GM21619 (cell line): ENCODE measurements around the gene PDE6C.
"Not testable (repeated sequence)": the region's sequence is repeated elsewhere in the genome, so short reads cannot be mapped to it uniquely, and the experiment has no call there.

Experiments
- ATAC-seq: cut with Tn5 transposase; IDR thresholded peaks from one replicate; pipeline ENCODE4 v1.9.1; 2021; ENCODE audit not compliant: unreplicated experiment

The PDE6C gene

DNA sequence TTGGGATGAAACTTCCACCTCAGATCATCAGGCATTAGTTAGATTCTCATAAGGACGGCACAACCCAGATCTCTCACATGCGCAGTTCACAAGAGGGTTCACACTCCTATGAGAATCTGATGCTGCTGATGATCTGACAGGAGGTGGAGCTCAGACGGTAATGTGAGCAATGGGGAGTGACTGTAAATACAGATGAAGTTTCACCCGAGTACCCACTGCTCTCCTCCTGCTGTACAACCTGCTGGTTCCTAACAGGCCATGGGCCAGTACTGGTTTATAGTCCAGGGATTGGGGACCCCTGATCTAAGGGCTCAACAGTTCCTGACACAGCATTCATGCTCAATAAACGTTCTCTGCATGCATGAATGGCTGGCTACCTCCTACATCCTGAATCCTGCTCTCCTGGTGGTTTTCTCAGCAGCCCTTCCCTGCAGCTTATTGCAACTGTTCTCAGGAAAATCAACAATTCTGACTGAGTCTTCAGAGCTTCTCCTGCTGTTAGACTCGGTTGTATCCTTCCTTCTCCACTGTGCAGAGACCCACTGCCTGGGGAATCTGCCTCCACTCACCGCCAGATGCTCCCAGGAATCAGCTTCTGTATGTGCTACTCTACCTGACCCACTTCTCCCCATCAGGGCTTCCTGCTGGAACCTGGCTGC lies 17.4 kb downstream of the PDE6C start:
- ATAC-seq, result no peak

DNA sequence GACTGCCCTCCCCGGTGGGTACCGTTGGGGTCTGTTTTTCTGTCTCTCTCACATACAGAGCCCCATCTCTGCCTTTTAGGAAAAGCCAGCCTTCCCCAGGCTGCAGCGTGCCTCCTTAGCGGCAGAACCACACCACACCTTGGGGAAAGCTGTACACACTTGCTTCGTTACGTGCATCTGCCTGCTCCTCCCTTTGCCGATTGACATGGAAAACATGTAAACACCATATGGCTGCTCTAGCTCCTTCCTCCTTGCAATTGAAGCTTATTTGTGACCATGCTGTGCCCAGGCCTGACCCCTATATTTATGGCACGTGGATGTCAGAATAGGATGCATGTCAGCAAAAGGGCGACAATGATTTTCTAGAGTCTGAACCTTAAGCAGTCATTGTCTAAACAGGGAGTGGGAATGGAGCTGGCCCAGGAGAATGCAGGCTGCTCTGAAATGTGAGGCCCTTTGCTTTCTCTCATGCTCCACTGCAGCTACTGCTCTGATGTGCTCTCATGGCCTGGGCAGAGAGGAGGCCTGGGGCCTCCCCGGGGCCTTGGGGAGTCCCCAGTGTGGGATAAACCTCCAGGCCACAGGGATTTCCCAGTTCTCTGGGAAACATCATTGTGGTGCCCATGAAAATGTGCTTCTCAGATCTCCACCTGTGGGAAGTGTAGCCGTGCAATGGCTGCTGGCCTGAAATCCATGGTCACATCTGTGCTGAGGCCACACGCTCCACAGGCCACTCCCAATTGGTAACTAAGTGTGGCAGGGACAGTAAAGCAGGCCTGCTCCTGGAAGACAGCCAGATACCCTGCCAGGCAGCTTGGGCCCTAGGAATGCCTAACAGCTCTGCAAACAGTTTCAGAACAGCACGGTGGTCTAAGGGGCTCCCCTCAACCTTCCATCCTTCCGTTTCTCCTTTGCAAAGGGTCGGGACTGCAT lies 18.6 kb downstream of the PDE6C start:
- ATAC-seq, result no peak

- no peak for ATAC-seq
These were observed 27.5 kb downstream of the PDE6C start for GRCh38 chr10:93639791-93640190.

DNA sequence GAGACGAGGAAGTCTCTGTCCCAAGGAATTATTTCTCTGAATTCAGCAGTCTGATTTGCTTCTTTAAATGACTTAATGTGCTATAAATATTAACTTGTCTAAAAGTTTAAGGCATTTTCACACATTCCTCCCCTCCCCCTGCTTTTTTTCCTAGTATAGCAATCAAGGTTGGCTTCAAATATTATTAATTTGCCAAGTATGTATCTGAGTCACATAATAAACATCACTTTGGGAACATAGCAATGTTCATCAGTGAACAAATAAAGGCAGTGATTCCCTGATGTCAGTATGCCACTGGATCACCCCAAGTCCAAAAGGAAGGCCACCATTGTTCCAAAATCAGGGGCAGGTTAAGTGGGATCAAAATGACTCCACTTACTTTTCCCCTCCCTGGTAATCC lies 40.5 kb downstream of the PDE6C start:
- ATAC-seq, result no peak

GRCh38 chr10:93654201-93654600 lies 41.9 kb downstream of the PDE6C start:
- ATAC-seq, result no peak

GRCh38 chr10:93656155-93656554 lies 43.8 kb downstream of the PDE6C start:
- ATAC-seq, result no peak

GRCh38 chr10:93657757-93658156 lies 45.4 kb downstream of the PDE6C start:
- ATAC-seq, result no peak

- ATAC-seq, result no peak
These were observed 53.7 kb downstream of the PDE6C start for GRCh38 chr10:93666030-93666429.

GRCh38 chr10:93667795-93668194 lies 55.5 kb downstream of the PDE6C start:
- ATAC-seq, result no peak

DNA sequence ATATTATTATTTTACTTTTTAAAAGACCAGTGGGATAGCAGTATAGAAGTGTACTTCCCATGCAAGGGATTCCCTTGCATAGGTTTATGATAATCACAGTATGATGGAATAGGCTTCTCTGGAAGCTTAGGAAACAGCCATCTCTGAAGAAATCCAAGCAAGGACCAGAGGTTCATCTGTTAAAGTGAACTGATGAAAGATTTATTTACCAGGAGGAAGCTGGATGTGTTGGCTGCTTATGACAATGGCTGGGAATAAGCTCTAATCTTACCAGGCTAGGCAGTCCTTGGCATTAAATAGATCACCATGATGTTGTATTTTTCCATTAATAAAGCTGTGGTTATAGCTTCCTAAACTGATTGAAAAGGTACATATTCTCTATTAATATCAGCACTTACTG lies 58.0 kb downstream of the PDE6C start:
- no peak for ATAC-seq

DNA sequence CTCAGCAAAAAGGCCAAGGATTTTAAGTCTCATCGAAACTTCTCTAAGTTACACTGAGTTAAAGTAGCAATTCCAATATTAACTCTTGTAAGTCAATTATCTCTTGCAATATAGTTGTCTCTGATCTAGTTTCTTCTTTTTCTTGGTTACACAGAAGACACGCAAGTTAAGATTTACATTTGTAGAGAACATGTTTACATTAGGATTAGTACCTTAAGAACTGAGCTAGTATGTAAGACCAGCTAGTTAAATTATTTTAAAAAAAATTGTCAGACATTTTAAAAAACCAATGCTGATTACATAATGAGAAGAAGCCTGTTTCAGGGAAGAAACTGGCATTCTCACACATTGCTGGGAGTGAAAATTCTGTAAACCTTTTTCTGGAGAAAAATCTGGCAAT lies 58.7 kb downstream of the PDE6C start:
- ATAC-seq, result no peak

DNA sequence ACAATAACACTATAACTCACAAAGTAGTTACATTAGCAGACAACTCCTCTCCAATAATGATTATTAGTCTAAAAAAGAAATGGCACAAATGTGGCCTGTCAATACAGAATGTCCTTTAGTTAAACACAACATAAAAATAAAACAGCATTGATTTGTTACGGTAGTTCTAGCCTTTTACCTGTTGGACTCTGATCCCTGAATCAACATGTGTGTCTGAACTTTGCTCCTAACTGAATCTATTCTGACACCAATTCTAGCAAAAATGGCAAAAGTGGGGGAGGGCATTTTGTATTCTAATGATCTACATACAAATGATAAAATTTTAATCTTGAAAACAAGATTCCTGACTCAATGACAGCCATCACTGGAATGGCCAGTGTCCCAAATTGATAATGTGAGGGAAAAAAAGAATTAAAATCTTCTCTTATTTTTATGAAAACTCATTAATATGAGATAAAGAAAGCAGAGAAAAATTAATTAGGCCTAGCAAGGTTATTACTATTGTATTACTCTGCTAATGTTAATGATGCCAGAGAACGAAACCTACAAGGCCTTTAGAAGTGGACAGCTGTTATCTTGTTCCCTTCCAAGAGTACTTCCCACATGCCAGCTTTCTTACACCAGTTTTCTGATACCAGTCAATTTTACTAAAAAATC lies 59.8 kb downstream of the PDE6C start:
- ATAC-seq, result no peak

DNA sequence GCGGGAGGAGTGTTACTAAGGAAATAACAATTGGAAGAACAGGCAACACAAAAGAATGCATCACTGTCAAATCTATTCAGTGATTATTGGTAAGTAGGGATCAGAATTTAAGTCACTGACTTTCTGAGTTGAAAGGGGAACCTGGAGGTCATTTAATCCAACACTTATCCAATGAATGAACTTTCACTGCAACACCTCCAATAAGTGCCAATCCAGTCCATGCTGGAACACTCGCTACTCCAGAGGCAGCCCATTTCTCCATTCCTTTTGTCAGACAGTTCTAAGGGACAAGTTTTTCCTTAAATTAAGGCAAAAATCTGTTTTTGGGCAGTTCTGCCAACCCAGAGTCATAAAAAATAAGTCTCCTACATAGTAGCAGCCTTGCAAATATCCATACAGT lies 60.6 kb downstream of the PDE6C start:
- no peak for ATAC-seq

DNA sequence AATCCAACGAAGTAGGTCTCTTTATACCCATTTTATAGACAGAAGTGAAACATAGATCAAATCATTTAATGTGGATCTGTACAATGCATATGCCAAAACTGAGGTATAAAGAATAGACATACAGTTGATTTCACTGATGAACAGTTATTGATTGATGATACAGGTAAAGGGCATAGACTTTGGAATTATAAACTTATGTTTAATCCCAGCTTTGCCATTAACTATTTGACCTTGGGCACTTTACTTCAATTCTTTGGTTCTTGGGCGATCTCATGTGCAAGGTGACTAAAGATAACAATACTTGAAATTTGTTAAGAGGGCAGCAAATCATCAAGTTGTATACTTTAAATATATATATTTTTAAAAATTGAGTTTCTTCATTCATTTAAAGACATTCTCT lies 61.5 kb downstream of the PDE6C start:
- ATAC-seq, result no peak

- no peak for ATAC-seq
These were observed 66.0 kb downstream of the PDE6C start for GRCh38 chr10:93678386-93678785.

GRCh38 chr10:93678805-93679587 lies 66.7 kb downstream of the PDE6C start:
- ATAC-seq, result no peak

- ATAC-seq, result no peak
These were observed 68.2 kb downstream of the PDE6C start for GRCh38 chr10:93680412-93681047.

- no peak for ATAC-seq
These were observed 75.4 kb downstream of the PDE6C start for GRCh38 chr10:93687737-93688136.

DNA sequence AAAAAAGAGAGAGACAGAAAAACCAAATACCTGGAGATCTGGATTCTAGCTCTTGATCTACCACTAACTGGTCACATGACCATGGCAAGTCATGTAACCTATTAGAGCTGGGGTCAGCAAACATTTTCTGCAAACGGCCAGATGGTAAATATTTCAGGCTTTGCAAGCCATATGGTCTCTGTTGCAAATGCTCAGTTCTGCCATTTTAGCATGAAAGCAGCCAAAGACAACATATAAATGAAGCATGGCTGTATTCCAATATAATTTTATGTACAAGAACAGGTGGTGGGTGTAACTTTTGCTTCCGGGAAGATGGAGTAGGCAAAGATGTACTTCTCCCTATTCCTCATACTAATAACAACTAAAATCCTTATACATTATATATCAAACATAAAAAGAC lies 83.4 kb downstream of the PDE6C start:
- no peak for ATAC-seq

GRCh38 chr10:93696582-93696981 lies 84.2 kb downstream of the PDE6C start:
- not testable (repeated sequence) for ATAC-seq

DNA sequence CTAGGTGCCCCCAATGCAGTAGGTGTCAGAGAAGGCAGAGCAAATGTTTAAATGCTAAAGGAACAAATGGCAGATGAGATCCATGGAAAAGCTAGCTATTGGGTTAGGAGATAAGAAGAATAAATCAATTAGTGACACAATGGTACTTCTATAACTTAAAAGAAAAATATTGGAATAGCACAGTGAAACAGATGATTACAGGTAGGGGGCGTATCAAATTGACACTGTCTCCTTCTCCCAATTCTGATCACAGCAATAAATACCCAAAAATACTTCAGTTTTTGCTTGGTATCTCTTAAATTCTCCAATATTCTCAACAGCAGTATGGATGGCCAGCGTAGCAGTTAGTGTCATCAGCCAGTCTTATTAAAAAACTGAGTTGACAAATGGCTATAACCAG lies 84.9 kb downstream of the PDE6C start:
- ATAC-seq, result no peak
